22Rv1 (cell line): ENCODE results near the gene KCNK10.

Experiments
- ZFX ChIP-seq: fragments of 450-650 bp; IDR thresholded peaks from 2 replicates; pipeline ENCODE4 v1.6.1; 2017; ENCODE audit warnings: antibody characterized with exemption, borderline replicate concordance
- TF ChIP-seq, protein P1 (sequence below): fragments of 450-650 bp; IDR thresholded peaks from 2 replicates; pipeline ENCODE4 v1.5.1; 2017; ENCODE audit warnings: mild to moderate bottlenecking

DNA sequence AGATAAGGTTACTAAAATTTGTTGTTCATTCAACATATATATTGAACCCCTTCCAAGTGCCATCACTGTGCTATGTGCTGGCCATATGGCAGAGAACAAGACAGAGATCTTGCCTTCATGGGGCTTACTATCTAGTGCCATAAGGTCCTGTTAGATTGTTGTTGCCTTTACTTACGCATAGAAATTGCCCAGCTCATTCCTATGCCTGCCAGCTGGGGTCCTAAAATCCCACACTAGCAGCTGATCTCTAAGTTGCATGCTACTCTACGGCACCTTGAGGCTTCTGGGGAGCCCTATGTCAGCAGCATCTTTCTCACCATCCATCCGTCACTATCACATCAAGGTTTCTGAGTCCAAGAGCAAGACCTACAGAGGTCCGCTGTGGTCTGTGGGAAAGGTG lies 1.4 kb upstream of the KCNK10 start:
- TF ChIP-seq, protein P1, sequence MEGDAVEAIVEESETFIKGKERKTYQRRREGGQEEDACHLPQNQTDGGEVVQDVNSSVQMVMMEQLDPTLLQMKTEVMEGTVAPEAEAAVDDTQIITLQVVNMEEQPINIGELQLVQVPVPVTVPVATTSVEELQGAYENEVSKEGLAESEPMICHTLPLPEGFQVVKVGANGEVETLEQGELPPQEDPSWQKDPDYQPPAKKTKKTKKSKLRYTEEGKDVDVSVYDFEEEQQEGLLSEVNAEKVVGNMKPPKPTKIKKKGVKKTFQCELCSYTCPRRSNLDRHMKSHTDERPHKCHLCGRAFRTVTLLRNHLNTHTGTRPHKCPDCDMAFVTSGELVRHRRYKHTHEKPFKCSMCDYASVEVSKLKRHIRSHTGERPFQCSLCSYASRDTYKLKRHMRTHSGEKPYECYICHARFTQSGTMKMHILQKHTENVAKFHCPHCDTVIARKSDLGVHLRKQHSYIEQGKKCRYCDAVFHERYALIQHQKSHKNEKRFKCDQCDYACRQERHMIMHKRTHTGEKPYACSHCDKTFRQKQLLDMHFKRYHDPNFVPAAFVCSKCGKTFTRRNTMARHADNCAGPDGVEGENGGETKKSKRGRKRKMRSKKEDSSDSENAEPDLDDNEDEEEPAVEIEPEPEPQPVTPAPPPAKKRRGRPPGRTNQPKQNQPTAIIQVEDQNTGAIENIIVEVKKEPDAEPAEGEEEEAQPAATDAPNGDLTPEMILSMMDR, result no peak
- no peak for TF ChIP-seq ZFX
